ENCODE measurements around the gene MYCBPAP.

MYCBPAP gene

GRCh38 chr17:50560185-50560824, 52.1 kb downstream of the MYCBPAP start, which contains the start of gene CACNA1G:
CACNA1G (plus strand) TSS chr17:50560715; CDS start chr17:50561460, 745 bp downstream.
- peak; percentile 87 for DNase-seq

- no peak for DNase-seq
Observed at GRCh38 chr17:50560931-50561745, 52.9 kb downstream of the MYCBPAP start.

- DNase-seq: no peak
Observed at GRCh38 chr17:50561746-50562141, 53.5 kb downstream of the MYCBPAP start.

- DNase-seq: no peak
Observed at GRCh38 chr17:50562242-50563091, 54.2 kb downstream of the MYCBPAP start.

GRCh38 chr17:50563092-50563511, 54.9 kb downstream of the MYCBPAP start:
- DNase-seq: no peak

- DNase-seq: no peak
Observed at GRCh38 chr17:50564916-50565315, 56.7 kb downstream of the MYCBPAP start.

GRCh38 chr17:50565402-50566350, 57.4 kb downstream of the MYCBPAP start:
- no peak for DNase-seq

- DNase-seq: no peak
Observed at GRCh38 chr17:50566886-50567285, 58.6 kb downstream of the MYCBPAP start.

- no peak for DNase-seq
Observed at GRCh38 chr17:50568659-50569058, 60.4 kb downstream of the MYCBPAP start.

- DNase-seq: no peak
Observed at GRCh38 chr17:50569592-50569991, 61.4 kb downstream of the MYCBPAP start.

GRCh38 chr17:50570032-50570431, 61.8 kb downstream of the MYCBPAP start:
- DNase-seq: no peak

GRCh38 chr17:50570528-50570927, 62.3 kb downstream of the MYCBPAP start:
- DNase-seq: no peak

GRCh38 chr17:50571681-50572080, 63.4 kb downstream of the MYCBPAP start:
- no peak for DNase-seq

- no peak for DNase-seq
Observed at GRCh38 chr17:50572541-50572940, 64.3 kb downstream of the MYCBPAP start.

GRCh38 chr17:50573866-50574611, 65.8 kb downstream of the MYCBPAP start:
- DNase-seq: no peak

- DNase-seq: no peak
Observed at GRCh38 chr17:50575581-50576210, 67.5 kb downstream of the MYCBPAP start.

- DNase-seq: no peak
Observed at GRCh38 chr17:50576864-50577263, 68.6 kb downstream of the MYCBPAP start.

GRCh38 chr17:50577451-50577954, 69.3 kb downstream of the MYCBPAP start:
- DNase-seq: no peak

- no peak for DNase-seq
Observed at GRCh38 chr17:50578173-50578572, 69.9 kb downstream of the MYCBPAP start.

- DNase-seq: no peak
Observed at GRCh38 chr17:50579399-50579798, 71.2 kb downstream of the MYCBPAP start.

- DNase-seq: no peak
Observed at GRCh38 chr17:50580646-50581045, 72.4 kb downstream of the MYCBPAP start.
